HEK293 (cell line): ENCODE results near the gene MSH5.
A peak's percentile ranks its signal among the peaks of the same experiment; 100 is the strongest.

Source experiments
- EGR2 ChIP-seq: fragments of 450-650 bp; formaldehyde crosslinking; IDR thresholded peaks from 2 replicates; pipeline ENCODE4 v1.5.1; 2016; ENCODE audit warnings: low read depth, missing biosample characterization, missing genetic modification characterization
- KLF8 ChIP-seq: fragments of 450-650 bp; formaldehyde crosslinking; IDR thresholded peaks from 2 replicates; pipeline ENCODE4 v1.5.1; 2016; ENCODE audit warnings: missing biosample characterization, missing genetic modification characterization
- OSR2 ChIP-seq: fragments of 450-650 bp; formaldehyde crosslinking; IDR thresholded peaks from 2 replicates; pipeline ENCODE4 v1.5.1; 2016; ENCODE audit warnings: missing biosample characterization, missing genetic modification characterization
- PRDM1 ChIP-seq: fragments of 450-650 bp; formaldehyde crosslinking; IDR thresholded peaks from 2 replicates; pipeline ENCODE4; 2016; ENCODE audit warnings: missing biosample characterization, missing genetic modification characterization
- SP7 ChIP-seq: fragments of 450-650 bp; formaldehyde crosslinking; IDR thresholded peaks from 2 replicates; pipeline ENCODE4 v1.5.1; 2016; ENCODE audit warnings: missing biosample characterization, missing genetic modification characterization
- ZBTB48 ChIP-seq: fragments of 450-650 bp; formaldehyde crosslinking; IDR thresholded peaks from 2 replicates; pipeline ENCODE4 v1.5.1; 2016; ENCODE audit warnings: missing biosample characterization, missing genetic modification characterization
- ZFP69B ChIP-seq: fragments of 450-650 bp; formaldehyde crosslinking; IDR thresholded peaks from 2 replicates; pipeline ENCODE4 v1.5.1; 2016; ENCODE audit warnings: missing biosample characterization, missing genetic modification characterization
- ZNF175 ChIP-seq: fragments of 450-650 bp; formaldehyde crosslinking; IDR thresholded peaks from 2 replicates; pipeline ENCODE4 v1.5.1; 2016; ENCODE audit warnings: missing biosample characterization, missing genetic modification characterization
- ZNF510 ChIP-seq: fragments of 450-650 bp; formaldehyde crosslinking; IDR thresholded peaks from 2 replicates; pipeline ENCODE4 v1.5.1; 2018; ENCODE audit warnings: mild to moderate bottlenecking, missing genetic modification characterization, missing biosample characterization; ENCODE audit not compliant: insufficient replicate concordance
- ZNF530 ChIP-seq: fragments of 450-650 bp; formaldehyde crosslinking; IDR thresholded peaks from 2 replicates; pipeline ENCODE4 v1.5.1; 2016; ENCODE audit warnings: low read depth, missing biosample characterization, missing genetic modification characterization
- ZNF600 ChIP-seq: fragments of 450-650 bp; formaldehyde crosslinking; IDR thresholded peaks from 2 replicates; pipeline ENCODE4 v1.5.1; 2016; ENCODE audit warnings: missing biosample characterization, missing genetic modification characterization
- ZNF792 ChIP-seq: fragments of 450-650 bp; formaldehyde crosslinking; IDR thresholded peaks from 2 replicates; pipeline ENCODE4 v1.5.1; 2016; ENCODE audit warnings: missing biosample characterization, missing genetic modification characterization
- ZXDB ChIP-seq: fragments of 450-650 bp; formaldehyde crosslinking; IDR thresholded peaks from 2 replicates; pipeline ENCODE4 v1.5.1; 2016; ENCODE audit warnings: missing biosample characterization, missing genetic modification characterization
- TF ChIP-seq, protein P1 (sequence below): fragments of 450-650 bp; formaldehyde crosslinking; IDR thresholded peaks from 2 replicates; pipeline ENCODE4 v1.5.1; 2016; ENCODE audit warnings: missing biosample characterization, missing genetic modification characterization
- TF ChIP-seq, protein P2 (sequence below): fragments of 450-650 bp; formaldehyde crosslinking; conservative IDR thresholded peaks from 2 replicates; pipeline ENCODE4 v1.5.1; 2016; ENCODE audit warnings: low read depth, missing biosample characterization, missing genetic modification characterization
- TF ChIP-seq, protein P3 (sequence below): fragments of 450-650 bp; IDR thresholded peaks from 2 replicates; pipeline ENCODE4 v1.5.1; 2018; ENCODE audit warnings: missing biosample characterization, mild to moderate bottlenecking, missing genetic modification characterization
- TF ChIP-seq, protein P4 (sequence below): fragments of 450-650 bp; formaldehyde crosslinking; conservative IDR thresholded peaks from 2 replicates; pipeline ENCODE4 v1.5.1; 2016; ENCODE audit warnings: low read depth, missing biosample characterization, missing genetic modification characterization
- TF ChIP-seq, protein P5 (sequence below): fragments of 450-650 bp; formaldehyde crosslinking; IDR thresholded peaks from 2 replicates; pipeline ENCODE4 v1.5.1; 2016; ENCODE audit warnings: missing biosample characterization, missing genetic modification characterization
- TF ChIP-seq, protein P6 (sequence below): fragments of 450-650 bp; formaldehyde crosslinking; IDR thresholded peaks from 2 replicates; pipeline ENCODE4 v1.5.1; 2017; ENCODE audit warnings: missing biosample characterization, missing genetic modification characterization
- TF ChIP-seq, protein P7 (sequence below): fragments of 450-650 bp; formaldehyde crosslinking; IDR thresholded peaks from 2 replicates; pipeline ENCODE4 v1.5.1; 2016; ENCODE audit warnings: missing biosample characterization, missing genetic modification characterization

Gene MSH5

DNA sequence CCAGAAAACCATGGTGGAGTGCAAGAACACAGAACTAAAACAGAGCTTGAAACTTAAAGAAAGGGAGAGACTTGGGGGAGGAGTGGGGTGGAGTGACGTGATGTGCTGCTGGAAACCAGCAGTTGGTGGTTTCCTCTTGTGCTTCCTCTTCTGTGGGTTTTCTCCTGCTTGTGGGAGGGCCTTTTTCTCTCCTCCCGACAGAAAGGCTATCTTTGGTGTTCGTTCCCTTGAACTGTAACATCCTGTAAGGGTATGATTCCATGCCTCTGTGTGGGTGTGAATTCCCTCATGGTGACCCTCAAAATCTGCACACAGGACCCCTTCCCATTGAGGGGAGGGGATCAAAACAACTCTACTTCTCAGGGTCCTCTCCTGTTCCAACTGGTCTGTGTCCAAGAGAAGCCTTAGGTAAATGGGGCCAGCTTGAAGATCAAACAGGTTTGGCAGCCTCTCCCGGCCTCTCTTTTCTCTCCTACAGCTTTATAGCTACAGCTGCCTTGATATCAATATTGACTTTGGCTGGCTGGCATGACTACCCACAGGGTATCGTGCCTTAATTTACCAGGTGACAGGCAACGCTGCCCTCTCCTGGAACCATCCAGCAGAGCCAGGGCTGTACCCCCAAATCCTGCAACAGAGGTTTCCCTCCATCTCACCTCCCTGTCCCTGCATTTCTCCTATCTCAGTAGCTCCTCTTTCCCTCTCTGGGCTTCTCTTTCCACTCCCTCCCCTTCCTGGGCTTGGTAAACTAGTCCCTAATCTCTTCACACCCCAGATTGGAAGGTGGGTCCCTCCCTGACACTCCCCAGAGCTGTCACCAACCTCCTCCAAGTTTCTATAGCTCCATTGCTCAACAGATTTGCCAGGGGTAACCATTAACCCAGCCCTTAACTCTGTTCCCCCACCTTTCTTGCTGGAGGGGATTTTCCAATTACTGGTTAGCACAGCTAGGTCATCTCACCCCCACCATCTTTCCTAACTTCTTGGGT, 1.5 kb upstream of the MSH5 start (continued):
- TF ChIP-seq ZNF510 (tag by site-specific recombination) (no peak), OSR2 (tag by site-specific recombination) (peak; percentile 92), ZXDB (tag by site-specific recombination) (no peak), SP7 (tag by site-specific recombination) (peak; percentile 48), ZNF792 (no peak), ZNF175 (tag by site-specific recombination) (no peak), ZBTB48 (tag by site-specific recombination) (peak; percentile 62), EGR2 (tag by site-specific recombination) (peak; percentile 88), ZNF530 (no peak), ZFP69B (peak; percentile 63), PRDM1 (tag by site-specific recombination) (peak; percentile 85), KLF8 (tag by site-specific recombination) (peak; percentile 15; the same call in 1 of the 2 replicates), ZNF600 (tag by site-specific recombination) (peak; percentile 77)
- TF ChIP-seq, protein P1, sequence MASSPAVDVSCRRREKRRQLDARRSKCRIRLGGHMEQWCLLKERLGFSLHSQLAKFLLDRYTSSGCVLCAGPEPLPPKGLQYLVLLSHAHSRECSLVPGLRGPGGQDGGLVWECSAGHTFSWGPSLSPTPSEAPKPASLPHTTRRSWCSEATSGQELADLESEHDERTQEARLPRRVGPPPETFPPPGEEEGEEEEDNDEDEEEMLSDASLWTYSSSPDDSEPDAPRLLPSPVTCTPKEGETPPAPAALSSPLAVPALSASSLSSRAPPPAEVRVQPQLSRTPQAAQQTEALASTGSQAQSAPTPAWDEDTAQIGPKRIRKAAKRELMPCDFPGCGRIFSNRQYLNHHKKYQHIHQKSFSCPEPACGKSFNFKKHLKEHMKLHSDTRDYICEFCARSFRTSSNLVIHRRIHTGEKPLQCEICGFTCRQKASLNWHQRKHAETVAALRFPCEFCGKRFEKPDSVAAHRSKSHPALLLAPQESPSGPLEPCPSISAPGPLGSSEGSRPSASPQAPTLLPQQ, result peak; percentile 87
- TF ChIP-seq, protein P2, sequence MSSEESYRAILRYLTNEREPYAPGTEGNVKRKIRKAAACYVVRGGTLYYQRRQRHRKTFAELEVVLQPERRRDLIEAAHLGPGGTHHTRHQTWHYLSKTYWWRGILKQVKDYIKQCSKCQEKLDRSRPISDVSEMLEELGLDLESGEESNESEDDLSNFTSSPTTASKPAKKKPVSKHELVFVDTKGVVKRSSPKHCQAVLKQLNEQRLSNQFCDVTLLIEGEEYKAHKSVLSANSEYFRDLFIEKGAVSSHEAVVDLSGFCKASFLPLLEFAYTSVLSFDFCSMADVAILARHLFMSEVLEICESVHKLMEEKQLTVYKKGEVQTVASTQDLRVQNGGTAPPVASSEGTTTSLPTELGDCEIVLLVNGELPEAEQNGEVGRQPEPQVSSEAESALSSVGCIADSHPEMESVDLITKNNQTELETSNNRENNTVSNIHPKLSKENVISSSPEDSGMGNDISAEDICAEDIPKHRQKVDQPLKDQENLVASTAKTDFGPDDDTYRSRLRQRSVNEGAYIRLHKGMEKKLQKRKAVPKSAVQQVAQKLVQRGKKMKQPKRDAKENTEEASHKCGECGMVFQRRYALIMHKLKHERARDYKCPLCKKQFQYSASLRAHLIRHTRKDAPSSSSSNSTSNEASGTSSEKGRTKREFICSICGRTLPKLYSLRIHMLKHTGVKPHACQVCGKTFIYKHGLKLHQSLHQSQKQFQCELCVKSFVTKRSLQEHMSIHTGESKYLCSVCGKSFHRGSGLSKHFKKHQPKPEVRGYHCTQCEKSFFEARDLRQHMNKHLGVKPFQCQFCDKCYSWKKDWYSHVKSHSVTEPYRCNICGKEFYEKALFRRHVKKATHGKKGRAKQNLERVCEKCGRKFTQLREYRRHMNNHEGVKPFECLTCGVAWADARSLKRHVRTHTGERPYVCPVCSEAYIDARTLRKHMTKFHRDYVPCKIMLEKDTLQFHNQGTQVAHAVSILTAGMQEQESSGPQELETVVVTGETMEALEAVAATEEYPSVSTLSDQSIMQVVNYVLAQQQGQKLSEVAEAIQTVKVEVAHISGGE, result no peak; the same call in 1 of the 2 replicates
- TF ChIP-seq, protein P3, sequence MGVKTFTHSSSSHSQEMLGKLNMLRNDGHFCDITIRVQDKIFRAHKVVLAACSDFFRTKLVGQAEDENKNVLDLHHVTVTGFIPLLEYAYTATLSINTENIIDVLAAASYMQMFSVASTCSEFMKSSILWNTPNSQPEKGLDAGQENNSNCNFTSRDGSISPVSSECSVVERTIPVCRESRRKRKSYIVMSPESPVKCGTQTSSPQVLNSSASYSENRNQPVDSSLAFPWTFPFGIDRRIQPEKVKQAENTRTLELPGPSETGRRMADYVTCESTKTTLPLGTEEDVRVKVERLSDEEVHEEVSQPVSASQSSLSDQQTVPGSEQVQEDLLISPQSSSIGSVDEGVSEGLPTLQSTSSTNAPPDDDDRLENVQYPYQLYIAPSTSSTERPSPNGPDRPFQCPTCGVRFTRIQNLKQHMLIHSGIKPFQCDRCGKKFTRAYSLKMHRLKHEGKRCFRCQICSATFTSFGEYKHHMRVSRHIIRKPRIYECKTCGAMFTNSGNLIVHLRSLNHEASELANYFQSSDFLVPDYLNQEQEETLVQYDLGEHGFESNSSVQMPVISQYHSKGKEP (tag by site-specific recombination), result no peak
- TF ChIP-seq, protein P4, sequence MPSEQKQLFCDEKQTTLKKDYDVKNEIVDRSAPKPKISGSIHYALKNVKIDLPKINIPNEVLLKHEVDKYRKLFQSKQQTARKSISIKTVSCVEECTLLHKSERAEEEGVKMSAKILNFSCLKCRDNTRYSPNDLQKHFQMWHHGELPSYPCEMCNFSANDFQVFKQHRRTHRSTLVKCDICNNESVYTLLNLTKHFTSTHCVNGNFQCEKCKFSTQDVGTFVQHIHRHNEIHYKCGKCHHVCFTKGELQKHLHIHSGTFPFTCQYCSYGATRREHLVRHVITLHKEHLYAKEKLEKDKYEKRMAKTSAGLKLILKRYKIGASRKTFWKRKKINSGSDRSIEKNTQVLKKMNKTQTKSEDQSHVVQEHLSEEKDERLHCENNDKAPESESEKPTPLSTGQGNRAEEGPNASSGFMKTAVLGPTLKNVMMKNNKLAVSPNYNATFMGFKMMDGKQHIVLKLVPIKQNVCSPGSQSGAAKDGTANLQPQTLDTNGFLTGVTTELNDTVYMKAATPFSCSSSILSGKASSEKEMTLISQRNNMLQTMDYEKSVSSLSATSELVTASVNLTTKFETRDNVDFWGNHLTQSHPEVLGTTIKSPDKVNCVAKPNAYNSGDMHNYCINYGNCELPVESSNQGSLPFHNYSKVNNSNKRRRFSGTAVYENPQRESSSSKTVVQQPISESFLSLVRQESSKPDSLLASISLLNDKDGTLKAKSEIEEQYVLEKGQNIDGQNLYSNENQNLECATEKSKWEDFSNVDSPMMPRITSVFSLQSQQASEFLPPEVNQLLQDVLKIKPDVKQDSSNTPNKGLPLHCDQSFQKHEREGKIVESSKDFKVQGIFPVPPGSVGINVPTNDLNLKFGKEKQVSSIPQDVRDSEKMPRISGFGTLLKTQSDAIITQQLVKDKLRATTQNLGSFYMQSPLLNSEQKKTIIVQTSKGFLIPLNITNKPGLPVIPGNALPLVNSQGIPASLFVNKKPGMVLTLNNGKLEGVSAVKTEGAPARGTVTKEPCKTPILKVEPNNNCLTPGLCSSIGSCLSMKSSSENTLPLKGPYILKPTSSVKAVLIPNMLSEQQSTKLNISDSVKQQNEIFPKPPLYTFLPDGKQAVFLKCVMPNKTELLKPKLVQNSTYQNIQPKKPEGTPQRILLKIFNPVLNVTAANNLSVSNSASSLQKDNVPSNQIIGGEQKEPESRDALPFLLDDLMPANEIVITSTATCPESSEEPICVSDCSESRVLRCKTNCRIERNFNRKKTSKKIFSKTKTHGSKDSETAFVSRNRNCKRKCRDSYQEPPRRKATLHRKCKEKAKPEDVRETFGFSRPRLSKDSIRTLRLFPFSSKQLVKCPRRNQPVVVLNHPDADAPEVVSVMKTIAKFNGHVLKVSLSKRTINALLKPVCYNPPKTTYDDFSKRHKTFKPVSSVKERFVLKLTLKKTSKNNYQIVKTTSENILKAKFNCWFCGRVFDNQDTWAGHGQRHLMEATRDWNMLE (tag by site-specific recombination), result 0 out of 2 replicates have a peak, but pooled peaks have one; percentile 15
- TF ChIP-seq, protein P5, sequence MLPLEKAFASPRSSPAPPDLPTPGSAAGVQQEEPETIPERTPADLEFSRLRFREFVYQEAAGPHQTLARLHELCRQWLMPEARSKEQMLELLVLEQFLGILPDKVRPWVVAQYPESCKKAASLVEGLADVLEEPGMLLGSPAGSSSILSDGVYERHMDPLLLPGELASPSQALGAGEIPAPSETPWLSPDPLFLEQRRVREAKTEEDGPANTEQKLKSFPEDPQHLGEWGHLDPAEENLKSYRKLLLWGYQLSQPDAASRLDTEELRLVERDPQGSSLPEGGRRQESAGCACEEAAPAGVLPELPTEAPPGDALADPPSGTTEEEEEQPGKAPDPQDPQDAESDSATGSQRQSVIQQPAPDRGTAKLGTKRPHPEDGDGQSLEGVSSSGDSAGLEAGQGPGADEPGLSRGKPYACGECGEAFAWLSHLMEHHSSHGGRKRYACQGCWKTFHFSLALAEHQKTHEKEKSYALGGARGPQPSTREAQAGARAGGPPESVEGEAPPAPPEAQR (tag by site-specific recombination), result no peak
- TF ChIP-seq, protein P6, sequence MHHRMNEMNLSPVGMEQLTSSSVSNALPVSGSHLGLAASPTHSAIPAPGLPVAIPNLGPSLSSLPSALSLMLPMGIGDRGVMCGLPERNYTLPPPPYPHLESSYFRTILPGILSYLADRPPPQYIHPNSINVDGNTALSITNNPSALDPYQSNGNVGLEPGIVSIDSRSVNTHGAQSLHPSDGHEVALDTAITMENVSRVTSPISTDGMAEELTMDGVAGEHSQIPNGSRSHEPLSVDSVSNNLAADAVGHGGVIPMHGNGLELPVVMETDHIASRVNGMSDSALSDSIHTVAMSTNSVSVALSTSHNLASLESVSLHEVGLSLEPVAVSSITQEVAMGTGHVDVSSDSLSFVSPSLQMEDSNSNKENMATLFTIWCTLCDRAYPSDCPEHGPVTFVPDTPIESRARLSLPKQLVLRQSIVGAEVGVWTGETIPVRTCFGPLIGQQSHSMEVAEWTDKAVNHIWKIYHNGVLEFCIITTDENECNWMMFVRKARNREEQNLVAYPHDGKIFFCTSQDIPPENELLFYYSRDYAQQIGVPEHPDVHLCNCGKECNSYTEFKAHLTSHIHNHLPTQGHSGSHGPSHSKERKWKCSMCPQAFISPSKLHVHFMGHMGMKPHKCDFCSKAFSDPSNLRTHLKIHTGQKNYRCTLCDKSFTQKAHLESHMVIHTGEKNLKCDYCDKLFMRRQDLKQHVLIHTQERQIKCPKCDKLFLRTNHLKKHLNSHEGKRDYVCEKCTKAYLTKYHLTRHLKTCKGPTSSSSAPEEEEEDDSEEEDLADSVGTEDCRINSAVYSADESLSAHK (tag by site-specific recombination), result no peak
- TF ChIP-seq, protein P7, sequence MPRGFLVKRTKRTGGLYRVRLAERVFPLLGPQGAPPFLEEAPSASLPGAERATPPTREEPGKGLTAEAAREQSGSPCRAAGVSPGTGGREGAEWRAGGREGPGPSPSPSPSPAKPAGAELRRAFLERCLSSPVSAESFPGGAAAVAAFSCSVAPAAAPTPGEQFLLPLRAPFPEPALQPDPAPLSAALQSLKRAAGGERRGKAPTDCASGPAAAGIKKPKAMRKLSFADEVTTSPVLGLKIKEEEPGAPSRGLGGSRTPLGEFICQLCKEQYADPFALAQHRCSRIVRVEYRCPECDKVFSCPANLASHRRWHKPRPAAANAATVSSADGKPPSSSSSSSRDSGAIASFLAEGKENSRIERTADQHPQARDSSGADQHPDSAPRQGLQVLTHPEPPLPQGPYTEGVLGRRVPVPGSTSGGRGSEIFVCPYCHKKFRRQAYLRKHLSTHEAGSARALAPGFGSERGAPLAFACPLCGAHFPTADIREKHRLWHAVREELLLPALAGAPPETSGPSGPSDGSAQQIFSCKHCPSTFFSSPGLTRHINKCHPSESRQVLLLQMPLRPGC (tag by site-specific recombination), result no peak
